ENCODE results near the gene GPR180.
"Not testable (repeated sequence)": the region's sequence is repeated elsewhere in the genome, so short reads cannot be mapped to it uniquely, and the experiment has no call there.

The GPR180 gene

DNA sequence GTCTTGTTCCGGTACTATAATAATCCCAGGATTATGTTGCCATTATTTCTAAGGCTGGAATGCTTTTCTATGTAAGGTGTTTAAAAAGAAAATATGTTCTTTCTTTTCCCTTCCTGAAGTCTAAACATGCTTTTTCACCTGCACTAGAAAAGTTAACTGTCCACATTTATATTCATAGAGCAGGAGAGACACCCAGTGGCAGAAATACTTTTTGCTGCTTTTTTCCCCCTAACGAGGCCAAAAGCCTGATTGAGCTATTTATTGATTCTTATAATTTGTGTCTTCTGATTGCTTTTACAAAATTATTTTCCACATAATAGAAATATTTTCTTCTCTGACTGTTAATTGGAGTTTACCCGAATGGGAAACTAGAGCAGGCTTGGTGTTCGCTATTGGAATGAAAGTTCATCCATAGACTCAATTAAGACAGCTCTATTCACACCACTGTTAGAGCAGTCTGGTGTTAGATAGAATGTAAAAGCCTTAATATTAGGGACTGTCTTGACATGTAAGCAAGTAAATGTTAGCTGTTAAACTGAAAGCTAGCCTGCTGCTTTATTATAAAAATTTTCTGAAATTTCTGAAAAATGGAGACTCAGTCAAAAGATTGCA is 15.8 kb downstream of the GPR180 start:
- no peaks in the 10 kb centered on the region for H3K9me3 Mint-ChIP-seq
- peak overlapping the region; percentile 79 for H3K27ac Mint-ChIP-seq
- no peak overlapping the region for H3K4me3 Mint-ChIP-seq
- H3K27me3 Mint-ChIP-seq = no peaks in the 10 kb centered on the region
- H3K4me1 Mint-ChIP-seq = peaks cover 19% of the 10 kb centered on the region
- peaks cover 6% of the 10 kb centered on the region for H3K36me3 Mint-ChIP-seq

DNA sequence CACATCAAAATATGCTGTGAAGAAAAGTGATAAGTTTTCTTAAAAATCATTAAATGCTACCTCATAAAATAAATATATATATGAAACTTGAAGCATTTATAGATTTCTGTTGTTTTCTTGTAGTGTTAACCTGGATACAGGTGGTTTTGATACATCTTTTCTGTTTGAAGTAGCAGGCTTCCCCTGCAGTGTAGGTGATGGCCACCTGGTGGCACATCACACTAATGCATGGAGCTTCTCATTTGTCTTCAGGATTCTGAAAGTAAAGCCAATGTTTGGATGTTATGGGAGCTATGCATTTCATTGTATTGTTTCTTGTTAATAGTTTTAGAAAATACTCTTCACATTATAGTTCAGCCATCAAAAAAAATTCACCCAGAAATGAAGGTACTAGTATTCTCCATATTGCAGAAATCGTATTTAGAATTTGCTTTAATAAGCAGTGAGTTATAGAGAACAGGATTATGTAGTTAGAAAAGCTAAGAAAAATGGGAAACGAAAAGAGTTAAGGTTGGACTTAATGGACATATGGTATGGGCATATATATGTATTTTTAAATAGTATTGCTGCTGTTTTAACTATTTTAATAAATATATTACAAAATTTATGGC is 18.7 kb downstream of the GPR180 start:
- Mint-ChIP-seq H3K36me3 (peaks cover 7% of the 10 kb centered on the region), H3K27me3 (no peaks in the 10 kb centered on the region), H3K9me3 (no peaks in the 10 kb centered on the region), H3K4me1 (peaks cover 14% of the 10 kb centered on the region), H3K27ac (no peak overlapping the region), H3K4me3 (no peak overlapping the region)

DNA sequence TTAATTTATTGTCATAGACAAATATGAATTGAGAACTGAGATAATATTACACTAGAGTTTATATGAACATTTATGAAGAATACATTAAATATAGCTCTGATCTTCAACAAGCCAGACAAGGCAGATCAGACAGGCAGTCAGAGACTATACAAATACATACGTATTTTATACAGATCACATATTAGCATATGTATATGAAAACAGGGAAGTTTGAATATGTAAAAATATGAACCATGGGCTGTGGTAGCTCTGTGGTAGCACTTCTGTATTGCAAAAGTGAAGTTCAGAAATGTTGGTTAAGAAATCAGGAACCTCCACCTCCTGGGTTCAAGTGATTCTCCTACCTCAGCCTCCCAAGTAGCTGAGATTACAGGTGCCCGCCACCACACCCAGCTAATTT is 20.7 kb downstream of the GPR180 start:
- Mint-ChIP-seq H3K4me3 (no peak overlapping the region), H3K9me3 (no peaks in the 10 kb centered on the region), H3K4me1 (peaks cover 1% of the 10 kb centered on the region), H3K27ac (no peak overlapping the region), H3K36me3 (peaks cover 12% of the 10 kb centered on the region), H3K27me3 (no peaks in the 10 kb centered on the region)

DNA sequence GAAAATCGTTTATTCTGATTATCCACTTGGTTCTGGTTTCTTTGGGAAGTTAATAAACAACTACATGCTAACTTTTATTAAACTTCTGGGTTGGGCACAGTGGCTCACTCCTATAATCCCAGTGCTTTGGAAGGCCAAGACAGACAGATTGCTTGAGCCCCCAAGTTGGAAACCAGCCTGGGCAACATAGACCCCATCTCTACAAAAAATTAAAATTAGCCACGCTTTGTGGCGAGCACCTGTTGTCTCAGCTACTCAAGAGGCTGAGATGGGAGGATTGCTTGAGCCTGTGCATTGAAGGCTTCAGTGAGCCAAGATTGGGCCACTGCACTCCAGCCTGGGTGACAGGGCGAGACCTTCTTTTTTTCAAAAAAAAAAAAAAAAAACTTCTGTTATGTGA is 21.7 kb downstream of the GPR180 start:
- H3K9me3 Mint-ChIP-seq = no peaks in the 10 kb centered on the region
- no peaks in the 10 kb centered on the region for H3K27me3 Mint-ChIP-seq
- H3K36me3 Mint-ChIP-seq = peaks cover 15% of the 10 kb centered on the region
- H3K27ac Mint-ChIP-seq = no peak overlapping the region
- no peaks in the 10 kb centered on the region for H3K4me1 Mint-ChIP-seq
- no peak overlapping the region for H3K4me3 Mint-ChIP-seq

DNA sequence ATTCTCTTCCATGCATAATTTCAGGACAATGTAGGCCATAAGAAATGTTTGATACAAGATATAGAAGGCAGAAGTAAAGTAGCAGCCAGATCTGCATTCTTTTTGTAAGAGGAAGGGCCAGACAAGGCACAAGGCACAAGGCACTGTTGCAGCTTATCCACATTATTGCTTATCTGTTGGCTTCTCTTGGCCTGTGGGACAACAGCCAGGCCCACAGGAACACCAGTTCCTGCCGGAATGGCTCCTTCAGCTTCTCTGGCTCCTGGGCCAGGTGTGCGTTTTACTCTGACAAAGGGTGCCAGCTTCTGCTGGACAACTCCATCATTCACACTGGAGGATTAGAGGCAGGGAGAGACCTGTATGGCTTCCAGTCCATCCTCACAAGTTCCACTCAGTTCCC is 29.2 kb downstream of the GPR180 start:
- no peaks in the 10 kb centered on the region for H3K9me3 Mint-ChIP-seq
- H3K27me3 Mint-ChIP-seq = no peaks in the 10 kb centered on the region
- no peak overlapping the region for H3K27ac Mint-ChIP-seq
- H3K36me3 Mint-ChIP-seq = peaks cover 28% of the 10 kb centered on the region
- peaks cover under 1% of the 10 kb centered on the region for H3K4me1 Mint-ChIP-seq
- H3K4me3 Mint-ChIP-seq = no peak overlapping the region

DNA sequence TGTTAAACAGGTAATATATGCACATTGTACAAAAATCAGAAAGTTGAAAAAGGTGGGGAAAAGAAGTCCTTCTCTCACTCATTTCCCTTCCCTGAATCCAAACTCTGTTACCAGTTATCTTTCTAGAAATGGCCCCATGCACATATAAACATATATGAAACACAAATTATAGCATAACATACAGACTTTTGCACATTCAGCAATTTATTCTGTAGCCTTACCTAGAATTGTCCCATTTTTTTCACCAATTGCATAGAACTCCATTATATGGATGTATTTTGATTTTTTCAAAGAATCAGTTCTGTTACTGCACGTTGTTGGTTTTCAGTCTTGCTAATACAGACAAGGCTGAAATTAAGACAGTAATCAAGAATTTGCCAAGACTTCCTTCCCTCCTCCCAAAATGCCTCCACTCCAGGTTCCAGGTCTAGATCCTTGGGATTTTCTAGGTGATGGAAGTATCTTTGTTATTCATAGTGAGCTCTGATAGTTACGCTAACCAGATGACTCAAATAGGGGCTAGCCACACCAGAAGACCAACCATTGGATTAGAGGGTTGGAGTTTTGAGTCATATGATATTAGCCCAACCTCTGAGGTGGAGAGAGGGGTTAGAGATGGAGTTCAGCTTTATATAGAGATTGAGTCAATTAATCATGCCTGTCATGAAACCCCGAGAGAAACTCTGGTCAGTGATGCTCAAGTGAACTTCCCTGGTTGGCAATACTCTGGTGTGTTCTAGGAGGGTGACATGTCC is 30.7 kb downstream of the GPR180 start:
- H3K27me3 Mint-ChIP-seq = no peaks in the 10 kb centered on the region
- no peaks in the 10 kb centered on the region for H3K9me3 Mint-ChIP-seq
- H3K27ac Mint-ChIP-seq = no peak overlapping the region
- H3K4me3 Mint-ChIP-seq = no peak overlapping the region
- peaks cover 9% of the 10 kb centered on the region for H3K4me1 Mint-ChIP-seq
- H3K36me3 Mint-ChIP-seq = peaks cover 24% of the 10 kb centered on the region

DNA sequence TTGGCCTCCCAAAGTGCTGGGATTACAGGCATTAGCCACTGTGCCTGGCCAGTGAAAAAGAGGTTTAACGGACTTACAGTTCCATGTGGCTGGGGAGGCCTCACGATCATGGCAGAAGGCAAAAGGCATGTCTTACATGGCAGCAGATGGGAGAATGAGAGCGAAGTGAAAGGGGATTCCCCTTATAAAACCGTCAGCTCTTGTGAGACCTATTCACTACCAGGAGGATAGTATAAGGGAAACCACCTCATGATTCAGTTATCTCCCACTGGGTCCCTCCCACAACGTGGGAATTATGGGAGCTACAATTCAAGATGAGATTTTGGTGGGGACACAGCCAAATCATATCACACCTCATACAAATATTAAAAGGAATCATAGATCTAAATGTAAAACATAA is 34.4 kb downstream of the GPR180 start:
- not testable (repeated sequence) for H3K4me3 Mint-ChIP-seq, H3K9me3 Mint-ChIP-seq, H3K4me1 Mint-ChIP-seq, H3K27me3 Mint-ChIP-seq
- peaks cover 12% of the 10 kb centered on the region for H3K36me3 Mint-ChIP-seq
- peak overlapping the region; percentile 56 for H3K27ac Mint-ChIP-seq

DNA sequence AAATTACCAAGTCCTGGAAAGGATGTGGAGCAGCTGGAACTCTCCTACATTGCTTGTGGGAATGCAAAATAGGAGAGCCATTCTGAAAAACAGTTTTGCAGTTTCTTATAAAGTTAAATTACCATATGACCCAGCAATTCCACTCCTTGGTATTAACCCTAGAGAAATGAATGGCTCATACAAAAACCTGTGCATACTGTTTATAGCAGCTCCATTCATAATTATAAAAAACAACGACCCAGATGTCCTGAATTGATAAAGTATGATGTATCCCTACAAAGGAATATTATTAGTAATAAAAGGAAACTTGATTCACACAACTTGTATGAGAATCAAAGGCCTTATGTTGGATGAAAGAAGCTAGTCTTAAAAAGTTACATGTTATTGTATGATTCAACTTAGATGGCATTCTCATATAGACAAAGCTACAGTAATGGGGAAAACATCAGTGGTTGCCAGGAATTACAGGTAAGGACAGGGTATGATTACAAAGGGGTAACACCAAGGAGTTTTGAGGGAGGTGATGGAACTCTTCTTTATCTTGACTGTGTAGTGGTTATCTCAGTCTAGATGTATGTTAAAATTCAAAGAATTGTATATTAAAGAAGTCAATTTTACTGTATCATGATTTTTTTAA is 35.4 kb downstream of the GPR180 start:
- H3K27ac Mint-ChIP-seq = no peak overlapping the region
- peaks cover 10% of the 10 kb centered on the region for H3K36me3 Mint-ChIP-seq
- no peak overlapping the region for H3K4me3 Mint-ChIP-seq
- peaks cover 3% of the 10 kb centered on the region for H3K27me3 Mint-ChIP-seq
- H3K4me1 Mint-ChIP-seq = peaks cover 9% of the 10 kb centered on the region
- no peaks in the 10 kb centered on the region for H3K9me3 Mint-ChIP-seq

DNA sequence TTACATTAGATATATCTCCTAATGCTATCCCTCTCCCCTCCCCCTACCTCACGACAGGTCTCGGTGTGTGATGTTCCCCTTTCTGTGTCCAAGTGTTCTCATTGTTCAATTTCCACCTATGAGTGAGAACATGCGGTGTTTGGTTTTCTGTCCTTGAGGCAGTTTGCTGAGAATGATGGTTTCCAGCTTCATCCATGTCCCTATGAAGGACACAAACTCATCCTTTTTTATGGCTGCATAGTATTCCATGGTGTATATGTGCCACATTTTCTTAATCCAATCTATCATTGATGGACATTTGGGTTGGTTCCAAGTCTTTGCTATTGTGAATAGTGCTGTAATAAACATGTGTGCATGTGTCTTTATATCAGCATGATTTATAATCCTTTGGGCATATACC is 36.0 kb downstream of the GPR180 start:
- not testable (repeated sequence) for H3K4me3 Mint-ChIP-seq, H3K27ac Mint-ChIP-seq, H3K36me3 Mint-ChIP-seq, H3K9me3 Mint-ChIP-seq, H3K27me3 Mint-ChIP-seq, H3K4me1 Mint-ChIP-seq

DNA sequence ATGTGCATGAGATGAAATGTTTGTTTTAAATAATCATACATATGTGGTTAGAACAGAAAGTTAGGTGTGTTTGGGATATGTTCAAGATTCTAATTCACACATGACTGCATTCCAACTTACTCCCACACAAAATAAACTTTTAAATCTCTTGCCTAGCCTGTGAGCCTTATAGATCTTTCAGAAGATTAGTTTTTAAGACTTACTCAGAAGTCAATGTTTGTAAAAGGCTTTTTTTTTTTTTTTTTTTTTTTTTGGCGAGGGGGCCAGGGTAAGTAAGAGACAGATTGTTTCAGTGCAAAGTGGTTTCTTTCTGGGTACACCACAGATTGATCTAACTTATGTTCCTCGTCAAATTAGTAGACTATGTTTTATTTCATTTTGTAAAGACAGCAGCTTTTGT is 39.1 kb downstream of the GPR180 start:
- peaks cover 3% of the 10 kb centered on the region for H3K36me3 Mint-ChIP-seq
- H3K27me3 Mint-ChIP-seq = peaks cover 3% of the 10 kb centered on the region
- no peak overlapping the region for H3K27ac Mint-ChIP-seq
- peaks cover 9% of the 10 kb centered on the region for H3K4me1 Mint-ChIP-seq
- no peaks in the 10 kb centered on the region for H3K9me3 Mint-ChIP-seq
- H3K4me3 Mint-ChIP-seq = no peak overlapping the region

DNA sequence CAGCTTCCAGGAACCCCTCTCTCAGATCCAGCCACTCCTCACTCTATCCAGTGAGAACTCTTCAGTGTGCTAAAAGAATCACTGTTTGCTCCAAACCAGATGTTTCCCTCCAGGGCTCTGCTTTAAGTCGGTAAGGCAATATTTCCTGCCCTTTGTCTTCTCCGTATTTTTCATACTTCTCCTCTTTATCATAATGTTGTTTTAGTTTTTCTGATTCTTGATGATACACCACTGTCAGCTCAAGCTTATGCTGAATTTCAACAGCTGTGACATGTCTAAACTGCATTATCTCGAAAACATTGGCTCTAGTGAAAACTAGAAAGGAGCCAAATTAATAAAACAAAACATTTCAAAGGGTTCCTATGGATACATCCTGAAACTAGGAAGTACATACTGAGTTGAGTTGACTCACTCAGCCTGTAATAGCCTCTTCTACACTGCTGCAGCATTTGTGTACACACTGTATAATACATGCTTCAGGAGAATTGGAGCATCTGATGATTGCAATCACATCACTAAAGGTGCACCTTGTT is 39.8 kb downstream of the GPR180 start:
- Mint-ChIP-seq H3K36me3 (peaks cover 2% of the 10 kb centered on the region), H3K4me1 (peaks cover 2% of the 10 kb centered on the region), H3K9me3 (no peaks in the 10 kb centered on the region), H3K27ac (no peak overlapping the region), H3K4me3 (no peak overlapping the region), H3K27me3 (peaks cover 3% of the 10 kb centered on the region)

DNA sequence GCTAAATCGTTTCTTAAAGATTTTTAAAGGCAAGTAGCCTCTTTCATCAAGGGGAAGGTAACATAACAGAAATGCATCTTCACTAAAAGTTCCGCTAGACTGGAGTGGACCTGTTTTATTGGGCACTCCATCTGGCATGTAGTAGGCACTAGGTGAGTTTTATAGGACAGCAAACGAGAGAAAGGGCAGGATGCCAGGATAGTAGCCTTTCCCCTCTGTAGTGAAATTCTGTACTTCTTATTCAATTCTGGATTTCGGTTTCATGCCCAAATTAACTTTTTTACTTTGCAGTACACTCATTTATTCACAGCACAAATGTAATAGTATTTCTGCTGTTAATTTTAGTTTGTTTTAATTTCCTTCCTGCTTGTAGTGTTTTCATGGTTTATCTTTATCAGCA is 45.2 kb downstream of the GPR180 start:
- Mint-ChIP-seq H3K4me3 (no peak overlapping the region), H3K27ac (no peak overlapping the region), H3K36me3 (no peaks in the 10 kb centered on the region), H3K4me1 (no peaks in the 10 kb centered on the region), H3K9me3 (no peaks in the 10 kb centered on the region), H3K27me3 (no peaks in the 10 kb centered on the region)

DNA sequence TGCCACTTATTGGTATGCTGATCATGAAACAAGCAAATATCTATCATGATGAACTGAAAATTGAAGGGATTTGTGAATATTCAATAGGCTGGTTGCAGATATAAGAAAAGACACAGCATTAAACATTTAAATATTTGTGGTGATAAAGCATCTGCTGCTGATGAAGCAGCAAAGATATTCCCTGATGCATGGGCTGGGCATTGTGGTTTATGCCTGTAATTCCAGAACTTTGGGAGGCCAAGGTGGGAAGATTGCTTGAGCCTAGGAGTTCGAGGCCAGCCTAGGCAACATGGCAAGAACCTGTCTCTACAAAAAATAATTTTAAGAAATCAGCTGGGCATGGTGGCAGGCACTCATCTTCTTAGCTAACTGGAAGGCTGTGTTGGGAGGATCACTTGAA is 54.5 kb downstream of the GPR180 start:
- Mint-ChIP-seq H3K9me3 (no peaks in the 10 kb centered on the region), H3K27ac (peak overlapping the region; percentile 14), H3K27me3 (no peaks in the 10 kb centered on the region), H3K36me3 (no peaks in the 10 kb centered on the region), H3K4me3 (no peak overlapping the region), H3K4me1 (peaks cover 8% of the 10 kb centered on the region)

DNA sequence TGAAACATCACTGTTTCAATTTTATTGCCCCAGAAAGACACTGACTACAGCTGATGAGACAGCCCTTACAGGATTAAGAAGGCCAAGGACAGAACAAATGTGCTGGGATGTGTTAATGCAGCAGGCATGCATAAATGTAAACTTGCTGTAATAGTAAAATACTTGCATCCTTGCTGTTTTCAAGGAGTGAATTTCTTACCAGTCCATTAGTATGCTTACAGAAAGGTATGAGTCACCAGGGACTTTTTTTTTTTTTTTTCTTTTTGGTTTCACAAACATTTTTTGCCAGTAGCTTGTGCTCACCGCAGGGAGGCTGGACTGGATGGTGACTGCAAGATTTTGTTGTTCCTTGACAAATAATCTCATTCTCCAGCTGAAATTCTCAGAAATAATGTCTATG is 55.1 kb downstream of the GPR180 start:
- peaks cover 8% of the 10 kb centered on the region for H3K4me1 Mint-ChIP-seq
- H3K27ac Mint-ChIP-seq = peak overlapping the region; percentile 53
- H3K27me3 Mint-ChIP-seq = no peaks in the 10 kb centered on the region
- H3K4me3 Mint-ChIP-seq = no peak overlapping the region
- H3K9me3 Mint-ChIP-seq = no peaks in the 10 kb centered on the region
- H3K36me3 Mint-ChIP-seq = no peaks in the 10 kb centered on the region

DNA sequence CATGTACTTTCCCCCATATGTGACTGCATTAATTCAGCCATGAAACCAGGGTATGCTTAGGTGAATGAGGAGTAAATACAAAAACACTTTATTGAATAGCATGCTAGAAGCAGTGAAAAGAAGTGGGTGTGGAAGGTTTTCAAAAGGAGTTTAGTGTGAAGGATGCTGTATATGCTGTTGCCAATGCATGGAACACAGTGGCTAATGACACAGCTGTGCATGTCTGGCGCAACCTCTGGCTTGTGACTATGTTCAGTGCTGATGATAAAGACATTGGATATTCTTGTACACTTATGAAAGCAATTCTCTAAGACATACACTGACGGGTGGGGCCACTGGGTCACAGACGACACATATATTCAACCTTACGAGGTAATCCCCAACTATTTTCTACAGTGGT is 55.5 kb downstream of the GPR180 start:
- no peak overlapping the region for H3K4me3 Mint-ChIP-seq
- peaks cover 11% of the 10 kb centered on the region for H3K4me1 Mint-ChIP-seq
- peak overlapping the region; percentile 53 for H3K27ac Mint-ChIP-seq
- H3K27me3 Mint-ChIP-seq = peaks cover 2% of the 10 kb centered on the region
- H3K36me3 Mint-ChIP-seq = no peaks in the 10 kb centered on the region
- H3K9me3 Mint-ChIP-seq = no peaks in the 10 kb centered on the region
